Jurkat, Clone E6-1 (cell line): ENCODE data around the gene JAZF1.
A peak's percentile ranks its signal among the peaks of the same experiment; 100 is the strongest.
"Not testable (repeated sequence)": the region's sequence is repeated elsewhere in the genome, so short reads cannot be mapped to it uniquely, and the experiment has no call there.

Source experiments
- DNase-seq: peaks from one replicate; pipeline ENCODE4 v3.0.0-alpha.2; 2011; ENCODE audit warnings: low read depth, low spot score
- H3K4me3 ChIP-seq: 2 replicates; pipeline ENCODE4 v1.5.1; 2011; ENCODE audit warnings: mild to moderate bottlenecking, low read length, control low read depth, moderate library complexity

The JAZF1 gene

GRCh38 chr7:27883696-27884095, 296.9 kb downstream of the JAZF1 start:
- DNase-seq = no peak
- no peak overlapping the region for H3K4me3 ChIP-seq

- no peak for DNase-seq
- no peak overlapping the region for H3K4me3 ChIP-seq
Measured at GRCh38 chr7:27876756-27877155, 303.8 kb downstream of the JAZF1 start.

- no peak for DNase-seq
- no peak overlapping the region for H3K4me3 ChIP-seq
Measured at GRCh38 chr7:27875832-27876231, 304.8 kb downstream of the JAZF1 start.

- no peak for DNase-seq
- H3K4me3 ChIP-seq = no peak overlapping the region
Measured at GRCh38 chr7:27875061-27875460, 305.5 kb downstream of the JAZF1 start.

- DNase-seq = no peak
- H3K4me3 ChIP-seq = no peak overlapping the region
Measured at GRCh38 chr7:27873981-27874957, 306.3 kb downstream of the JAZF1 start.

GRCh38 chr7:27872356-27873275, 308.0 kb downstream of the JAZF1 start:
- no peak overlapping the region for H3K4me3 ChIP-seq
- no peak for DNase-seq

- DNase-seq = no peak
- no peak overlapping the region for H3K4me3 ChIP-seq
Measured at GRCh38 chr7:27871866-27872265, 308.7 kb downstream of the JAZF1 start.

- no peak overlapping the region for H3K4me3 ChIP-seq
- no peak for DNase-seq
Measured at GRCh38 chr7:27871086-27871485, 309.5 kb downstream of the JAZF1 start.

- no peak overlapping the region for H3K4me3 ChIP-seq
- DNase-seq = no peak
Measured at GRCh38 chr7:27870595-27870994, 310.0 kb downstream of the JAZF1 start.

- no peak for DNase-seq
Measured at GRCh38 chr7:27869056-27869455, 311.5 kb downstream of the JAZF1 start.

GRCh38 chr7:27868131-27868550, 312.5 kb downstream of the JAZF1 start:
- DNase-seq = no peak
- H3K4me3 ChIP-seq = no peak overlapping the region

More at GRCh38 chr7:27869056-27869455, 311.5 kb downstream of the JAZF1 start:
- no peak overlapping the region for H3K4me3 ChIP-seq

GRCh38 chr7:27866828-27867672, 313.5 kb downstream of the JAZF1 start:
- no peak overlapping the region for H3K4me3 ChIP-seq
- no peak for DNase-seq

- DNase-seq = peak; percentile 79
- H3K4me3 ChIP-seq = no peak overlapping the region
Measured at GRCh38 chr7:27866256-27866655, 314.3 kb downstream of the JAZF1 start.

GRCh38 chr7:27863880-27864279, 316.7 kb downstream of the JAZF1 start:
- DNase-seq = no peak

GRCh38 chr7:27861747-27862146, 318.8 kb downstream of the JAZF1 start:
- H3K4me3 ChIP-seq = no peak overlapping the region
- DNase-seq = no peak

More at GRCh38 chr7:27863880-27864279, 316.7 kb downstream of the JAZF1 start:
- no peak overlapping the region for H3K4me3 ChIP-seq

- DNase-seq = no peak
- H3K4me3 ChIP-seq = no peak overlapping the region
Measured at GRCh38 chr7:27860800-27861199, 319.8 kb downstream of the JAZF1 start.

GRCh38 chr7:27856703-27857485, 323.7 kb downstream of the JAZF1 start:
- not testable (repeated sequence) for H3K4me3 ChIP-seq, DNase-seq

- DNase-seq = no peak
- no peak overlapping the region for H3K4me3 ChIP-seq
Measured at GRCh38 chr7:27850531-27850930, 330.1 kb downstream of the JAZF1 start.
